HG03521 (cell line): ENCODE measurements around the gene ZFPM1.
A peak's percentile ranks its signal among the peaks of the same experiment; 100 is the strongest.

ENCODE experiments used
- ATAC-seq: cut with Tn5 transposase; IDR thresholded peaks from one replicate; pipeline ENCODE4 v1.9.1; 2021; ENCODE audit warnings: mild to moderate bottlenecking, moderate library complexity; ENCODE audit not compliant: unreplicated experiment

Gene ZFPM1

DNA sequence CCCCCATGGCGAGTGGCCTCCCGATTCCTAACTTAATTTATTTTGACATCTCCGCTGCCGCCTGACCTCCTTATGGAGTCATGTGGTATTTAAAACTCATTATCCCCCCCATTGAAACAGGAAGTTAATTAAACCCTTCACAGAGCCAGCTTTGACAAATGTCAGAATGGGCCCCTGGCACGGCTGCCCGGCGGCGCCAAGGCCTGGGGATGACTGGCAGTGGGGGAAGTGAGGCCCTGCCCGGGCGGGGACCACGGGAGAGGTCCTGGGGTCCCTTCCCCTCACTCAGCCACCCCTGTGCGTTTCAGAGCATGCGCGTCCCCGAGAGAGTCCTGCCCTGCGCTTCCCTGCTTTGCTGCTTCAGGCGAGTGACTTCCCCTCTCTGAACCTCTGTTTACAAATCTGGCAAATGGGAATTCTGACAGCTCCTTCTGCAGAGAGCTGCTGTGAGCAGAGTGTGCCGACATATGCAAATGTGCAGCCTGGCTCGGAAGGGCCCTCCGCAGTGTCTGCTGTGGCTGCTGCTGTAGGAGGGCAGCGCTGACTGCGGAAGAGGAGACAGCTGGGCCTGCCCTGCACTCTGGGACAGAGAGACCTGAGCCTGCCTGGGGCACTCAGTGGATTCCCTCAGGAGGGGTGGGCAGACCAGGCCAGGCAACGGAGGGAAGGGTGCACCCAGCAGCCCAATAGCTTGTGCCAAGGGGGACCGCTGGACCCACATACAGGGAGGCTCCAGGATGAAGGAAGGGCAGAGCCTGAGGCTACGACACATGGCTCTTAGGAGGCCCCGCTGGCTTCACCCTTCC, 4.4 kb upstream of the ZFPM1 start:
- ATAC-seq, result no peak

DNA sequence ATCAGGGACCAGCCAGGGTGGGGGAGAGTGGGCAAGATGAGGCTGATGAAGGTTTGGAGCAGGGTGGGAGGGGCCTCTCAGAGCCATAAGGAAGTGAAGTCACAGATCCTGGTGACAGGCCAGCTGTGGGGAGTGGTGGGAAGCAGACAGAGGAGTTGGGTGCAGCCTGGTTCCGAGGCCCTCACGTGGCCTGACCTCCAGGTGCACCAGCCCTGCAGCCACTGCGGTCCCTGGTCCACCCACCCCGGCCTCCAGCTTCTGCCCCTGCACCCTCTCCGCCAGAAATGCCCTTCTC, 3.9 kb upstream of the ZFPM1 start:
- no peak for ATAC-seq

DNA sequence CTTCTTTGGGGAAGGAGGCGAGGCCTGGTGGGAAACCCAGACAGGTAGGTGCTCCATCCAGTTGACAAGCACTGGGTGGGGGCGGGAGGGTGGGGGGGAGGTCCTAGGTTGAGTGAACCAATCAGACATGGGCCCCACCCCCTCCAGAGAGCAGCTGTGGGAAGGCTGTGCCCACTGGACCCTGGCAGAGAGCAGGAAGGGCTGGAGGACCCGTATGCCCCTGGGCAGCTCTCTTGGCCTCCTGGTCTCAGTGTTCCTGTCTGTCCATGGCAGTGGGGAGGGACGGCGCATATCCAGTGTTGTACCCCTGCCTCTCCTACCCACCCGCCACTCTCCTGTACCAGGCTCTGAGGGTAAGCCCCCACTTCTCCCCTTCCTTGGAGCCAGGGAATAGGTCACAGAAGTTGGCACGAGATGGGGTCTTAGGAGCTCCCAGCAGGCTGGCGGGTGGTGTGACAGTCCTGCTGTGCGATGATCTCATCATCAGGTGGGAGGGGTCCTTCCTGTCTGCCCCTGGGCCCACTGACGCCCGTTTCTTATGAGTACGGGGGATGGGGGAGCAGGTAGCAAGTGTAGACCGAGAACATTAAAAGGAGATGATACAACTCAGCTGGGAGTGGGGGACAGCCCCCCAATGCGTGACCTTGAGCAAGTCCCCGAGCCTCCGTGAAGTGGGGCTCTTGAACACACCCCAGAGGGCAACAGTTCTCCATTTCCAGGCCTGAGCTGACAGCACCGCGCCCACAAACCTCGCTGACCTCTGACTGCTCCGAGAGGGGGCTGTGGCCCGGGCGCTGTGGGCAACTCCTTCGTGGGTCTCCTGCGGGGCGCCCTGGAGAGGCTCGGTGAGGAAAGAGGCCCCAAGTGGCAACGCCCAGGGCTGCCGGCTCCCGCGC, 1.2 kb upstream of the ZFPM1 start:
- no peak for ATAC-seq

GRCh38 chr16:88452482-88453216, 431 bp upstream of the ZFPM1 start:
- peak; percentile 55 for ATAC-seq

DNA sequence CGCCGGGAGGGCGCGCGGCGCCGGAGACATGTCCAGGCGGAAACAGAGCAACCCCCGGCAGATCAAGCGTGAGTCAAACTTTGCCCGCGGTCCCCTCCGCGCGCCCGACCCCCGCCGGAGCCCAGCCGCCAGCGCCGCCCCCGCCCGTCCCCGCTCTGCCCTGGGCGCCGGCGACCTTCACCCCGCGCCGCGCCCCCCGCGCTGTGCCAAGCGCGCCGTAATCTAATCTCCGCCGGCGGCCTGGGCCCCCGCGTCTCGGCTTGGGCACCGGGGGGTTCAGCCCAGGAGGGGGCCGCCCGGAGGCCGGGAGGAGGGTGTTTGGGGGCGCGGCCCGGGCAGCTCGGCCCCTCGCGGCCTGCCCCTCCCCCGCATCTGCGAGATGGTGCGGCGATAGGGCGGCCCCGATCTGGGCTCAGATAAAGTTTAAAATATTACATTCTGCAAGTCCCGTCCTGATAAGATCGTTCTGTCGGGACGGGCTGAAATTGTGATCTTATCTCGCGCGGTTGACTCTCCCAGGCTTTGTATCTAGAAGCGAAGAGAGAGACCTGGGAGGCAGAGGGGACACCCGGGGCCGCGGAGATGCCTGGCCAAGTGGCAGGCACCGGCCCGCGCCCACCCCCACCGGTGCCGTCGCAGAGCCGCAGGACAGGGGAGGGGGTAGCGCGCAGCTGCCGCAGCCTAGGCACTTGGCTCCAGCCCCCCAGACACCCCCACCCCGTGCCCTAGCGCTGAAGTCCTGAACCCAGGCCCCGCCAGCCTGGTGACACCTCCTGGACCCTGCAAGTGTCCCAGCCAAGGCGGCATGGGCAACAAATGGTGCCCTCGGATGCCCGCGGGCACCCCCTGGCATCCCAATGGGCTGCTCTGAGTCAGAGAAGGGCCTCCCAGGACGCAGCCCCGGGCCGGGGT, 787 bp downstream of the ZFPM1 start:
- ATAC-seq, result peak; percentile 3

DNA sequence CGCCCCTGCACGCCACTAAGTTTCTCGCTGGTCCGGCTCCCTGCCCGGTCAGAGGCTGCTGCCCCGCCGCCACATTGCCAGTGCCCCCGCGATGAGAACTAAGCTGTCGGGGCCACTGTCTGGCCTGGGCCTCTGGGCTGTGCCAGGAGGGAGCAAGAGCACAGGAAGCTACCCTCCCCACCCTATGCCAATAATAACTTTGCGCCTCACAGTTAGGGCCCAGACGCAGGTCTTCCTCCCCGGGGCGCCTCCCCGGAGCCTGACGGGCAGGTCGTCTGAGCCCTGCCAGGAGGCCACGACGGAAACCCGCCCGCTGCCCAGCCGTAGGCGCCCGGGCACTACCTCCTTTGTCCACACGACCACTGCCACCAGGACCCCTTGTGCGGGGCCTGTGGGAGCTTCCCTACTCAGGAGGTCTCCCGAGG, 1.5 kb downstream of the ZFPM1 start:
- ATAC-seq, result no peak

DNA sequence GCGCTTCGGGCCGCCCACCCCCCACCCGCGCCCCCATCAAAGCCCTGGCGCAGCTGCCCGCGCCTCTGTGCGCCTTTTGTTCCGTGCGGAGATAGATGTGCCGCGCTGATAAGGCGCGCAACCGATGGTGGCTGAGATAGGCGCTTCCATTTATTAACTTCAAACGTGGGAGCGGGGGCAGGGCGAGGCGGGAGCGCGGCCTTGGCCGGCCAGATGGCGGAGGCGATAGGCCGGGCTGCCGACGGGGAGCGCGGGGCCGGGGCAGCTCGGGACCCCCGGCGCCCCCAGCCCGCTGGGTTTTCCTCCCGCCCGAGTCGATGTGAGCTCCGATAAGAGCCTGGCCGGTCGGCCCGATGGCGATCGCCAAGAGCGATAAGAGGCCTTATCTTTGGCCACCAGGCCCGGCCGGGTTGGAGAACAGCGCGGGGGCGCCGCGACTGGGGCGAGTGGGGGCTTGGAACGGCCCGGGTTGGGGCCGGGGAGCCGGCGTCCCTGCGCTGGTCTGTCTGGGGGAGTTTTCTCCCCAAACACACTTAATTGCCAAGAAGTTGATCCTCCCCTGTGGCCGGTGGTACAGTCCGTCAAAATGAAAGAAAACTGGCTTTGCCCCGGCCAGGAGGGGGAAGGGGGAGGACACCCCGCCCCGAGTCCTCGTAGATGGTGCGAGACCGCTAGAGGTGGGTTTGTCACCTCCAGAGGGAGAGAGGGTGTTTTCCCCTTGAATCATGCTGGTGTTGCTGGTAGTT, 2.7 kb downstream of the ZFPM1 start:
- ATAC-seq, result no peak

GRCh38 chr16:88456356-88457292, 3.5 kb downstream of the ZFPM1 start:
- ATAC-seq, result no peak

DNA sequence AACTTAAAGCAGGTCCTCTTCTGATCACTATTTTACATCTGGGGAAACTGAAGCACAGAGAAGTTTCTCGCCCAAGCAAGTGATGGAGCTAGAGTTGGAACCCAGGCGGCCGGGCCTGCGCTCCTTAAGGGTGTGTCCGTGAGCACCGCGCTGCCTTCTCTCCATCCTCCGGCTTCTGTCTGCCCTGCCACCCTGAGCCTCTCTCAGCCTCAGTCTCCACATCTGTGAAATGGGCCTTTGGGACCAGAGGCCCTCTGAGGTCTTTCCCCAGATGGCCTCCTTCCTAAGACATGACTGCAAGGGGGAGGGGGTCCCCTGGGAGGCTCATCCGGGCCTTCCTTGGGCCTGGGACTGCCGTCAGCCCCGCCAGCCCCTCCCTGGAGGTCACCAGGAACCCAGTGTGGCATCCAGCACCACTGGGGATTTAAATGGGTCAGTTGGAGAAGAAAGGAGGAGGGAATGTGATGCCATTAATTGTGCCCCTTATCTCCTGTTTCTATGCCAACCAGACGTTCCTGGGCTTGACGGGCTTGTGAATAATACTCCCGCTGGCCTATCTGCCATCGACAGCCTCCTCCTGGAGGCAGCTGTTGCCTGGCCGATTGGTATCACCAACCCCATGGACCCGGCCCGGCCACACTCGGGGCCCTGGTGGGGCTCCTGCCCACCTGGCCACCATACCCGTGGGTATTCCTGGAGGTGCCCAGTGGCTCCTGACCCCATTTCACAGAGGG, 5.1 kb downstream of the ZFPM1 start:
- no peak for ATAC-seq

DNA sequence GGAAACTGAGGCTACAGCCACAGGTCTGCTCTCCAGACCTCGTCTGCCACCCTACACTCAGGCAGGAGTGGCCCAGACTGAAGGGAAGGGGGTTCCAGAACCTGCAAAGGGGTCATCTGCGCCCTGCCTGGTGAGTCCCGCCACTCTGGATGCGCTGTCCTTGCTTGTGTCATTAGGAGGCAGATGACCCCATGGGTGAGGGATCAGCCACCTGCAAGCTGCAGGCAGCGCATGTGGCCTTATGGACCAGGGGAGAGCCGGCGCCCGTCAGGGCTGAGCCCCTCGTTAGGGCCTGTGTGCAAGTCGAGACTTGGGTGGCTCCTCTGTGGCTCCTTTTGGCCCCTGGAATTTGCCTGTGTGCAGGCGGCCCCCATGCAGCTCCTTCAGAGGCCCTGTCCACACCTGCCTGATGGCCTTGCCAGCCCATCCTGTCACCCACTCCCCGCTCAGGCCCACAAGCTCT, 5.7 kb downstream of the ZFPM1 start:
- no peak for ATAC-seq

GRCh38 chr16:88459366-88460073, 6.4 kb downstream of the ZFPM1 start:
- no peak for ATAC-seq

- no peak for ATAC-seq
Measured at GRCh38 chr16:88460496-88461330, 7.6 kb downstream of the ZFPM1 start.

DNA sequence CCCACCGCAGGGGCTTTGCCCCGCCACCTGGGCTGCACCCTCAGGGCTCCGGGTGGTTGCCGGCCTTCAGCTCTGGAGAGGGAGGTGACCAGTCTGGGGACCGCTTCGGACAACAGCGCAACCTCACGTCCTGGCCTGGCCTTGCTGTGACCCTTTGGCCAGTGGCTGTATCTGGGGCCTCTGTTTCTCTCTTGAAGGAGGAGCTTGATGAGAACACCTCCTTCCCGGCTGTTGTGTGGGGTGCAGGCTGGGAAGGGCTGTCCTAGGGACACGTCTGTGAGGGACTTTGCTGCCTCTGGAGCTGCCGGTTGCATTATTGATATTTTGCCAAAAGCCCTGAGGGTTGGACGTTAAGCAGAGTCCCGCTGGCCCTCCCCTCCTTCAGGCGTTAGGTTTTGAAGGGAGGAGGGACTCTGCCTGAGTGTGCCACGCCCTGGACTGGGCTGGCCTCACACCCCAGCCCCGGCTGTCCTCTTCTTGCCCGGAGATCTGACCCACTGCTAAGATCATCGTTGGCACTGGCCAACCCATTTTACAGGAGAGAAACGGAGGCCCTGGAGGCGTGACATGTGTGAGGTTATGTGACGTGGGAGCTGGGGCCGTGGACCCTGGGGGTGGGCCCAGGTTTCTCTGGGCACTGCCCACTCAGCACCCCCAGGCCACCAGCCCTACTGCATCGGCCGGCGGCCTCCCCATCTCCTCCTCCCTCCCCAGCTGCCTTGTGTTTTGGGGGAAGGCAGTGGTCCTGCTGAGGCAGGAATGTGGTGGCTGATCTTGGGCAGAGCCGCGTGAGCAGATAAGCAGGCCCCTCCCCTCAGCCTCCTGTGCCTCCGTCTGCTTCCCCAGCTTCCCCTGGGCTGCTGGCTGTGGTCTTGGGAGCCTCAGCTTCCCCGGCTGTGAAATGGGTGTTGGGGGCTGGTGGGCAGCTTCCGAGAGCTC, 8.5 kb downstream of the ZFPM1 start:
- ATAC-seq, result no peak

GRCh38 chr16:88462396-88462795, 9.3 kb downstream of the ZFPM1 start:
- ATAC-seq, result no peak

- no peak for ATAC-seq
Measured at GRCh38 chr16:88463411-88463810, 10.3 kb downstream of the ZFPM1 start.
